DOHH2 (cell line): ENCODE measurements around the gene GARIN1A.
"Not testable (repeated sequence)": the region's sequence is repeated elsewhere in the genome, so short reads cannot be mapped to it uniquely, and the experiment has no call there.

Source experiments
- H3F3A ChIP-seq: fragments of 200-600 bp; sonication (generic), shearing (Covaris generic); 2 replicates; pipeline ENCODE4 v1.6.0; 2016; ENCODE audit warnings: antibody characterized with exemption, mild to moderate bottlenecking; ENCODE audit not compliant: control insufficient read depth, insufficient read depth
- H3K27ac ChIP-seq: fragments of 200-600 bp; sonication (generic); 2 replicates; pipeline ENCODE4 v1.5.1; 2014; ENCODE audit warnings: low read depth, mild to moderate bottlenecking, low read length, moderate library complexity
- H3K27me3 ChIP-seq: fragments of 200-600 bp; sonication (generic); 2 replicates; pipeline ENCODE4 v1.6.1; 2014; ENCODE audit warnings: mild to moderate bottlenecking, low read length, mixed read lengths; ENCODE audit not compliant: control insufficient read depth
- H3K36me3 ChIP-seq: fragments of 200-600 bp; sonication (generic); 2 replicates; pipeline ENCODE4 v1.6.1; 2014; ENCODE audit warnings: mild to moderate bottlenecking, low read length, moderate library complexity, mixed read lengths; ENCODE audit not compliant: control insufficient read depth
- H3K4me1 ChIP-seq: fragments of 200-600 bp; sonication (generic); 2 replicates; pipeline ENCODE4 v1.6.1; 2014; ENCODE audit warnings: mild to moderate bottlenecking, low read length, mixed read lengths; ENCODE audit not compliant: control insufficient read depth
- H3K4me2 ChIP-seq: fragments of 200-600 bp; sonication (generic); 2 replicates; pipeline ENCODE4 v1.6.0; 2014; ENCODE audit warnings: mild to moderate bottlenecking, low read length, moderate library complexity
- H3K4me3 ChIP-seq: fragments of 200-600 bp; sonication (generic); 2 replicates; pipeline ENCODE4 v1.5.1; 2014; ENCODE audit warnings: mild to moderate bottlenecking, low read length, mixed read lengths
- H3K79me2 ChIP-seq: fragments of 200-600 bp; sonication (generic); 2 replicates; pipeline ENCODE4 v1.6.1; 2014; ENCODE audit warnings: mild to moderate bottlenecking, low read length, mixed read lengths; ENCODE audit not compliant: control insufficient read depth
- H3K9me2 ChIP-seq: fragments of 200-600 bp; sonication (generic); replicated peaks from 2 replicates; pipeline ENCODE4 v1.6.1; 2014; ENCODE audit warnings: mild to moderate bottlenecking, low read length, mixed read lengths; ENCODE audit not compliant: control insufficient read depth
- H3K9me3 ChIP-seq: fragments of 200-600 bp; sonication (generic); 2 replicates; pipeline ENCODE4 v1.6.1; 2014; ENCODE audit warnings: antibody characterized with exemption, low read length, mixed read lengths; ENCODE audit not compliant: control insufficient read depth, insufficient read depth
- H4K20me1 ChIP-seq: fragments of 200-600 bp; sonication (generic); 2 replicates; pipeline ENCODE4 v1.6.0; 2014; ENCODE audit warnings: low read depth, mild to moderate bottlenecking, antibody characterized with exemption, low read length, moderate library complexity; ENCODE audit not compliant: control insufficient read depth, insufficient read depth
- CTCF ChIP-seq: fragments of 200-600 bp; sonication (generic); IDR thresholded peaks from one replicate; pipeline ENCODE4 v1.5.1; 2014; ENCODE audit warnings: antibody characterized with exemption, mild to moderate bottlenecking, low read depth, low read length; ENCODE audit not compliant: poor library complexity, severe bottlenecking
- EZH2phosphoT487 ChIP-seq: fragments of 200-600 bp; sonication (generic); IDR thresholded peaks from 2 replicates; pipeline ENCODE4 v1.6.1; 2017; ENCODE audit warnings: borderline replicate concordance, mild to moderate bottlenecking, antibody characterized with exemption, low read length, moderate library complexity, mixed read lengths

The GARIN1A gene

GRCh38 chr7:128652606-128653005, 19.5 kb upstream of the GARIN1A start:
- not testable (repeated sequence) for H4K20me1 ChIP-seq, H3K27me3 ChIP-seq, H3K27ac ChIP-seq, H3F3A ChIP-seq, H3K36me3 ChIP-seq, H3K9me3 ChIP-seq, H3K4me2 ChIP-seq, H3K9me2 ChIP-seq, H3K79me2 ChIP-seq, H3K4me3 ChIP-seq, H3K4me1 ChIP-seq

GRCh38 chr7:128653197-128653596, 18.9 kb upstream of the GARIN1A start:
- not testable (repeated sequence) for H3K79me2 ChIP-seq, H3K9me2 ChIP-seq, H3K9me3 ChIP-seq, H3K36me3 ChIP-seq, H3K4me3 ChIP-seq, H3K4me1 ChIP-seq, H3K27me3 ChIP-seq, H3K4me2 ChIP-seq, H3K27ac ChIP-seq, H3F3A ChIP-seq, H4K20me1 ChIP-seq

- not testable (repeated sequence) for H3K4me3 ChIP-seq, H3K4me2 ChIP-seq, H3K4me1 ChIP-seq, H3K36me3 ChIP-seq, H3K9me3 ChIP-seq, H3K79me2 ChIP-seq, H3F3A ChIP-seq, H3K9me2 ChIP-seq, H4K20me1 ChIP-seq, H3K27me3 ChIP-seq, H3K27ac ChIP-seq
Observed at GRCh38 chr7:128654080-128654479, 18.0 kb upstream of the GARIN1A start.

GRCh38 chr7:128654501-128654900, 17.6 kb upstream of the GARIN1A start:
- not testable (repeated sequence) for H3K9me2 ChIP-seq, H3K27me3 ChIP-seq, H3K9me3 ChIP-seq, H3K4me2 ChIP-seq, H3K79me2 ChIP-seq, H3K36me3 ChIP-seq, H3K27ac ChIP-seq, H3F3A ChIP-seq, H3K4me3 ChIP-seq, H4K20me1 ChIP-seq, H3K4me1 ChIP-seq

- H3F3A ChIP-seq, H3K4me3 ChIP-seq, H3K4me1 ChIP-seq, H3K79me2 ChIP-seq, H3K27me3 ChIP-seq, H3K9me3 ChIP-seq, H4K20me1 ChIP-seq, H3K36me3 ChIP-seq, H3K27ac ChIP-seq, H3K9me2 ChIP-seq, H3K4me2 ChIP-seq: not testable (repeated sequence)
Observed at GRCh38 chr7:128658428-128658827, 13.7 kb upstream of the GARIN1A start.

- H3K79me2 ChIP-seq: no peaks in the 10 kb centered on the region
- no peaks in the 10 kb centered on the region for H4K20me1 ChIP-seq
- TF ChIP-seq CTCF: no peak
- TF ChIP-seq EZH2phosphoT487: no peak
- peaks cover 15% of the 10 kb centered on the region; the same call in 1 of the 2 replicates for H3F3A ChIP-seq
- peaks cover 5% of the 10 kb centered on the region; the same call in 1 of the 2 replicates for H3K9me3 ChIP-seq
- no peak overlapping the region for H3K4me3 ChIP-seq
- H3K9me2 ChIP-seq: no peaks in the 10 kb centered on the region
- no peaks in the 10 kb centered on the region for H3K27me3 ChIP-seq
- no peak overlapping the region for H3K4me2 ChIP-seq
- H3K27ac ChIP-seq: no peak overlapping the region
- H3K36me3 ChIP-seq: no peaks in the 10 kb centered on the region
- no peaks in the 10 kb centered on the region for H3K4me1 ChIP-seq
Observed at GRCh38 chr7:128660596-128660995, 11.5 kb upstream of the GARIN1A start.
